ENCODE results near the gene VCL. TPM values are rescaled to one million over a fixed set of nuclear protein-coding genes. Genes with fewer than 3 reads are reported as not detected.

Gene VCL
- total and polyA plus RNA-seq, 7 donors, result 6.2 to 451 (median 179) TPM

GRCh38 chr10:74088722-74089121 is 90.8 kb downstream of the VCL start:
- H3K9me3 ChIP-seq, result no peaks in the 10 kb centered on the region
- H3K4me3 ChIP-seq, result no peak overlapping the region
- intact Hi-C loops (cut with DNase I), result no loop called here
- peaks cover 20 to 84% (median 38%) of the 10 kb centered on the region in 4 donors for H3K36me3 ChIP-seq
- H3K27ac ChIP-seq, result peak overlapping the region in 1 of 4 donors; percentile 23
- peaks cover 0 to 16% (median 2%) of the 10 kb centered on the region in 4 donors for H3K4me1 ChIP-seq
- WGBS, 2 donors, result 53 to 74% methylated on average over 3 of the region's 3 CpGs
- no peaks in the 10 kb centered on the region for H3K27me3 ChIP-seq
- TF ChIP-seq CTCF (IDR thresholded peaks at IDR 0.05) (no peak), EP300 (IDR thresholded peaks at IDR 0.05) (no peak), POLR2AphosphoS5 (IDR thresholded peaks at IDR 0.05) (no peak), POLR2A (IDR thresholded peaks at IDR 0.05) (no peak)
- no peak for DNase-seq

GRCh38 chr10:74092372-74092771 is 94.5 kb downstream of the VCL start:
- intact Hi-C loops (cut with DNase I), result no loop called here
- Histone ChIP-seq H3K4me1 (peaks cover 0 to 4% (median 0%) of the 10 kb centered on the region in 4 donors), H3K27ac (no peak overlapping the region)

GRCh38 chr10:74093530-74094164 is 95.7 kb downstream of the VCL start:
- Histone ChIP-seq H3K27me3 (no peaks in the 10 kb centered on the region), H3K27ac (no peak overlapping the region), H3K36me3 (peaks cover 40 to 100% (median 74%) of the 10 kb centered on the region in 4 donors), H3K4me1 (peaks cover 0 to 4% (median 0%) of the 10 kb centered on the region in 4 donors), H3K4me3 (no peak overlapping the region), H3K9me3 (no peaks in the 10 kb centered on the region)
- WGBS, 2 donors, result 95 to 97% methylated on average over 4 of the region's 4 CpGs
- intact Hi-C loops (cut with DNase I), result no loop called here
- TF ChIP-seq CTCF (IDR thresholded peaks at IDR 0.05) (no peak), POLR2A (IDR thresholded peaks at IDR 0.05) (no peak), POLR2AphosphoS5 (IDR thresholded peaks at IDR 0.05) (no peak), EP300 (IDR thresholded peaks at IDR 0.05) (no peak)
- no peak for DNase-seq

More at GRCh38 chr10:74092372-74092771, 94.5 kb downstream of the VCL start:
- Histone ChIP-seq H3K27me3 (no peaks in the 10 kb centered on the region), H3K9me3 (no peaks in the 10 kb centered on the region), H3K4me3 (no peak overlapping the region), H3K36me3 (peaks cover 38 to 98% (median 62%) of the 10 kb centered on the region in 4 donors)
- TF ChIP-seq POLR2AphosphoS5 (IDR thresholded peaks at IDR 0.05) (no peak), EP300 (IDR thresholded peaks at IDR 0.05) (no peak), POLR2A (IDR thresholded peaks at IDR 0.05) (no peak), CTCF (IDR thresholded peaks at IDR 0.05) (no peak)
- WGBS, 2 donors, result 89 to 93% methylated on average over 3 of the region's 3 CpGs
- no peak for DNase-seq

GRCh38 chr10:74094231-74094630 is 96.3 kb downstream of the VCL start:
- DNase-seq, result no peak
- H3K36me3 ChIP-seq, result peaks cover 40 to 100% (median 75%) of the 10 kb centered on the region in 4 donors
- H3K9me3 ChIP-seq, result no peaks in the 10 kb centered on the region
- intact Hi-C loops (cut with DNase I), result no loop called here
- WGBS, 2 donors, result 95 to 97% methylated on average over 7 of the region's 7 CpGs
- TF ChIP-seq CTCF (IDR thresholded peaks at IDR 0.05) (no peak), EP300 (IDR thresholded peaks at IDR 0.05) (no peak), POLR2A (IDR thresholded peaks at IDR 0.05) (no peak), POLR2AphosphoS5 (IDR thresholded peaks at IDR 0.05) (no peak)
- H3K4me3 ChIP-seq, result no peak overlapping the region
- H3K4me1 ChIP-seq, result peaks cover 0 to 4% (median 0%) of the 10 kb centered on the region in 4 donors
- H3K27me3 ChIP-seq, result no peaks in the 10 kb centered on the region
- no peak overlapping the region for H3K27ac ChIP-seq
